Measurements from ENCODE around the gene NCAM2.

DNA sequence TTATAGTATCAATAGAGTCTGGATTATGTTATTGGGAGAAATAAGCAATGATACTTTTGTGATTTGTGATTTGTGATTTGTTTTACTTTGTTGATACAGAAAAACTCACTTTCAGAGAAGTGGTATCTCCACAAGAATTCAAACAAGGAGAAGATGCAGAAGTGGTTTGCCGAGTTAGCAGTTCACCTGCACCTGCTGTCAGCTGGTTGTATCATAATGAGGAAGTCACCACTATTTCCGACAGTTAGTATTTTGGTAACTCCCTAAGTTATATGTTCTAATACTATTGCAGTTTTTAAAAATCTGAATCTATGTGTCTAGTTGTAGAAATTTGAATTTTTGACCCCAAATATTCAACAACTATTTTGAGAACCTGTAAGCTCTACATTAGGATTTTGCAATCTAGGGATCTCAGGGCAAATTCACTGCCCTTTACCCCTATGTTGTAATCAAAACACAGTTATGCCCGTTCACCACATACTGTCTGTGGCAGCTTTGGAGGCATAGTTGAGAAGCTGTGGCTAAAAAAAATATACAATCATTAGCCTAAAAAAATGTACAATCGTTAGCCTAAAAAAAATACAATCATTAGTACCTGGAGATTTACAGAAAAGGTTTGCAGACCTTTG is 288.1 kb downstream of the NCAM2 start:
- no peak for TF ChIP-seq EZH2 (IDR thresholded peaks at IDR 0.05; ENCODE audit: borderline replicate concordance, low read length)
- no peak for TF ChIP-seq CTCF (IDR thresholded peaks at IDR 0.05; ENCODE audit: low read length)

Measured in OCI-LY1 (cell line).